GM23338 (cell line): ENCODE results near the gene NPC2. TPM values are rescaled to one million over a fixed set of nuclear protein-coding genes. Genes with fewer than 3 reads are reported as not detected.

Experiments
- ATAC-seq: fragments of 200-7000 bp; cut with Tn5 transposase; 3 replicates; pipeline ENCODE4 v1.9.1; 2020
- DNase-seq: peaks from one replicate; pipeline ENCODE4 v3.0.0-alpha.2; 2015; ENCODE audit warnings: low spot score
- H2AFZ ChIP-seq: fragments of 200-600 bp; sonication (generic); 2 replicates; pipeline ENCODE4 v1.8.0; 2016; ENCODE audit warnings: antibody characterized with exemption, mild to moderate bottlenecking, moderate library complexity
- H3F3A ChIP-seq: fragments of 200-600 bp; sonication (generic); replicated peaks from 2 replicates; pipeline ENCODE4 v1.8.0; 2017; ENCODE audit warnings: antibody characterized with exemption, mixed run types, low read depth
- H3K27ac ChIP-seq: fragments of 200-600 bp; sonication (generic); 2 replicates; pipeline ENCODE4 v1.6.1; 2016; ENCODE audit warnings: low read depth
- H3K27me3 ChIP-seq: fragments of 200-600 bp; sonication (generic); 2 replicates; pipeline ENCODE4 v1.8.0; 2016; ENCODE audit warnings: mild to moderate bottlenecking, mixed run types, moderate library complexity; ENCODE audit not compliant: insufficient read depth
- H3K36me3 ChIP-seq: fragments of 200-600 bp; sonication (generic); 2 replicates; pipeline ENCODE4 v1.8.0; 2016; ENCODE audit warnings: mild to moderate bottlenecking; ENCODE audit not compliant: insufficient read depth
- H3K4me1 ChIP-seq: fragments of 200-600 bp; sonication (generic); 2 replicates; pipeline ENCODE4 v1.8.0; 2016; ENCODE audit warnings: mild to moderate bottlenecking, moderate library complexity; ENCODE audit not compliant: insufficient read depth
- H3K4me2 ChIP-seq: fragments of 200-600 bp; sonication (generic); 2 replicates; pipeline ENCODE4 v1.7.1; 2017; ENCODE audit warnings: mixed run types
- H3K4me3 ChIP-seq: fragments of 200-600 bp; sonication (generic); 2 replicates; pipeline ENCODE4 v1.6.1; 2016; ENCODE audit warnings: mixed run types
- H3K79me2 ChIP-seq: fragments of 200-600 bp; sonication (generic); replicated peaks from 2 replicates; pipeline ENCODE4 v1.8.0; 2017; ENCODE audit warnings: mild to moderate bottlenecking; ENCODE audit not compliant: insufficient read depth
- H3K9me2 ChIP-seq: fragments of 200-600 bp; sonication (generic); 2 replicates; pipeline ENCODE4 v1.8.0; 2017; ENCODE audit not compliant: insufficient read depth
- H4K20me1 ChIP-seq: fragments of 200-600 bp; sonication (generic); replicated peaks from 2 replicates; pipeline ENCODE4 v1.8.0; 2017; ENCODE audit warnings: mild to moderate bottlenecking; ENCODE audit not compliant: insufficient read depth
- H3K27ac Mint-ChIP-seq: 2 replicates; pipeline ENCODE4 v1.8.0; 2020; ENCODE audit warnings: inconsistent platforms, mild to moderate bottlenecking, moderate library complexity, mixed read lengths
- H3K27me3 Mint-ChIP-seq: 3 replicates; pipeline ENCODE4 v1.8.0; 2022; ENCODE audit warnings: low read depth, mild to moderate bottlenecking, moderate library complexity, mixed read lengths, inconsistent platforms; ENCODE audit not compliant: insufficient read depth, poor library complexity
- H3K36me3 Mint-ChIP-seq: 3 replicates; pipeline ENCODE4 v1.8.0; 2021; ENCODE audit warnings: low read depth, mild to moderate bottlenecking, inconsistent platforms, moderate library complexity, mixed read lengths
- H3K4me1 Mint-ChIP-seq: 3 replicates; pipeline ENCODE4 v1.8.0; 2020; ENCODE audit warnings: mild to moderate bottlenecking, inconsistent platforms, mixed read lengths
- H3K4me3 Mint-ChIP-seq: 3 replicates; pipeline ENCODE4 v1.8.0; 2021; ENCODE audit warnings: moderate library complexity, mild to moderate bottlenecking, inconsistent platforms, mixed read lengths
- H3K9me3 Mint-ChIP-seq: 3 replicates; pipeline ENCODE4 v1.8.0; 2020; ENCODE audit warnings: moderate library complexity, mild to moderate bottlenecking, inconsistent platforms, mixed read lengths
- CREB1 ChIP-seq: fragments of 250-450 bp; sonication (Bioruptor Pico); IDR thresholded peaks from 2 replicates; pipeline ENCODE4 v1.5.0; 2020; ENCODE audit warnings: low read depth, mild to moderate bottlenecking, moderate library complexity
- CTCF ChIP-seq, 2 experiments: fragments of 200-600 bp in 1 of 2; sonication (generic) in 1 of 2; conservative IDR thresholded peaks; 2 replicates each; pipeline versions ENCODE4 v1.5.1 to v1.6.1; 2016 to 2017; ENCODE audit warnings: antibody characterized with exemption in 2 of 2, low read depth in 2 of 2, mild to moderate bottlenecking in 2 of 2, moderate library complexity in 1 of 2
- EZH2 ChIP-seq: fragments of 200-600 bp; sonication (generic); IDR thresholded peaks from one replicate; pipeline ENCODE4 v1.8.0; 2017; ENCODE audit warnings: antibody characterized with exemption, mild to moderate bottlenecking, low read depth; ENCODE audit not compliant: unreplicated experiment
- EZH2phosphoT487 ChIP-seq: fragments of 200-600 bp; sonication (generic); IDR thresholded peaks from one replicate; pipeline ENCODE4 v1.8.1; 2018; ENCODE audit warnings: antibody characterized with exemption; ENCODE audit not compliant: unreplicated experiment
- JUNB ChIP-seq: IDR thresholded peaks from one replicate; pipeline ENCODE4 v1.6.1; 2016; ENCODE audit warnings: antibody characterized with exemption; ENCODE audit not compliant: unreplicated experiment
- NANOG ChIP-seq: IDR thresholded peaks from 2 replicates; pipeline ENCODE4 v1.6.1; 2016; ENCODE audit warnings: antibody characterized with exemption, borderline replicate concordance
- POLR2AphosphoS5 ChIP-seq: IDR thresholded peaks from 2 replicates; pipeline ENCODE4 v1.6.1; 2016; ENCODE audit warnings: antibody characterized with exemption, low read depth
- REST ChIP-seq: IDR thresholded peaks from one replicate; pipeline ENCODE4 v1.6.1; 2018; ENCODE audit warnings: antibody characterized with exemption; ENCODE audit not compliant: unreplicated experiment
- STAT1 ChIP-seq: IDR thresholded peaks from one replicate; pipeline ENCODE4 v1.6.1; 2016; ENCODE audit warnings: antibody characterized with exemption; ENCODE audit not compliant: unreplicated experiment
- ZNF114 ChIP-seq: fragments of 250-450 bp; sonication (Bioruptor Pico); IDR thresholded peaks from 2 replicates; pipeline ENCODE4 v1.5.0; 2020; ENCODE audit warnings: mild to moderate bottlenecking, moderate library complexity
- ZNF331 ChIP-seq: fragments of 250-450 bp; sonication (Bioruptor Pico); IDR thresholded peaks from 2 replicates; pipeline ENCODE4 v1.5.0; 2020; ENCODE audit warnings: low read depth, mild to moderate bottlenecking, moderate library complexity
- ZNF462 ChIP-seq: fragments of 250-450 bp; sonication (Bioruptor Pico); IDR thresholded peaks from 2 replicates; pipeline ENCODE4 v1.5.0; 2020; ENCODE audit warnings: mild to moderate bottlenecking, moderate library complexity
- polyA plus RNA-seq: library from polyadenylated mRNA; unstranded; fragments of >200 nt; fragmentation: Nextera tagmentation; extraction: Ambion mirVana; gene quantifications from 2 replicates; pipeline ENCODE4 v1.2.1, GENCODE V29; 2016
- total RNA-seq: library from RNA; depleted of rRNA; stranded (reverse); fragments of >200 nt; shearing (Covaris generic); gene quantifications from 2 replicates; pipeline ENCODE4 v1.2.3, GENCODE V29; 2014
- TF ChIP-seq, protein P1 (sequence below): IDR thresholded peaks from 2 replicates; pipeline ENCODE4 v1.6.1; 2016; ENCODE audit warnings: antibody characterized with exemption

Gene NPC2
- total and polyA plus RNA-seq, 2 experiments from 2014 or later: 287 to 344 TPM

DNA sequence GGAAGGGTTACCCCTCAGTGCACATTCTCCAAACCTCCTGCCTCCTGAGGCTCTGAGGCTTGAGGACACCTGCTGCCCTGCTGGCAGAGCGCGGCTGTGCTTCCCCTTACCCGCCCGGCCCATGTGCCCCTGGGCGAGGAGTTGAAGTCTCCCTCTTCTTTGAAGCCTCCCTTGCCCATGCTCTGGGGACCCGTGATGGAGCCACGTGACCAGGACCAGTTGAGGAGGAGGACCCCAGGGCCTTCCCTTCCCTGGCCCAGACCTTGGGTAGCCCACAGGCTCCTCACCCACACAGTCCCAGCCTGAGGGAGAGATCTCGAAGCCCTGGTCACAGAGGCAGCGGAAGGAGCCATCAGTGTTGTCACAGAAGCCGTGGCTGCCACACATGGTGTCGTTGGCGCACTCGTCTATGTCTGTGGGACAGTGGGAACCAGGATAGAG lies 13.3 kb upstream of the NPC2 start:
- Mint-ChIP-seq H3K4me1 (peaks cover 39% of the 10 kb centered on the region), H3K27me3 (peaks cover 24% of the 10 kb centered on the region), H3K36me3 (no peaks in the 10 kb centered on the region), H3K9me3 (no peaks in the 10 kb centered on the region), H3K4me3 (no peak overlapping the region), H3K27ac (no peak overlapping the region)
- no peak overlapping the region for H3K27ac ChIP-seq
- no peaks in the 10 kb centered on the region for H4K20me1 ChIP-seq
- ATAC-seq (no peak), DNase-seq (no peak)
- TF ChIP-seq ZNF462 (CRISPR knock-in tag): no peak
- no peak for TF ChIP-seq JUNB
- no peak for TF ChIP-seq EZH2phosphoT487
- TF ChIP-seq ZNF114 (CRISPR knock-in tag): no peak
- TF ChIP-seq REST: no peak
- no peak for TF ChIP-seq NANOG
- TF ChIP-seq POLR2AphosphoS5: no peak
- TF ChIP-seq EZH2: no peak
- TF ChIP-seq STAT1: no peak
- no peak for TF ChIP-seq CTCF (conservative IDR thresholded peaks at IDR 0.05; ENCODE audit: low read depth in 2 of 2)
- TF ChIP-seq CREB1 (CRISPR knock-in tag): no peak
- no peak for TF ChIP-seq ZNF331 (CRISPR knock-in tag)
- TF ChIP-seq, protein P1, sequence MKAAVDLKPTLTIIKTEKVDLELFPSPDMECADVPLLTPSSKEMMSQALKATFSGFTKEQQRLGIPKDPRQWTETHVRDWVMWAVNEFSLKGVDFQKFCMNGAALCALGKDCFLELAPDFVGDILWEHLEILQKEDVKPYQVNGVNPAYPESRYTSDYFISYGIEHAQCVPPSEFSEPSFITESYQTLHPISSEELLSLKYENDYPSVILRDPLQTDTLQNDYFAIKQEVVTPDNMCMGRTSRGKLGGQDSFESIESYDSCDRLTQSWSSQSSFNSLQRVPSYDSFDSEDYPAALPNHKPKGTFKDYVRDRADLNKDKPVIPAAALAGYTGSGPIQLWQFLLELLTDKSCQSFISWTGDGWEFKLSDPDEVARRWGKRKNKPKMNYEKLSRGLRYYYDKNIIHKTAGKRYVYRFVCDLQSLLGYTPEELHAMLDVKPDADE: no peak
- H3K9me2 ChIP-seq: no peaks in the 10 kb centered on the region
- no peaks in the 10 kb centered on the region for H3K27me3 ChIP-seq
- H3K4me1 ChIP-seq: peaks cover 6% of the 10 kb centered on the region
- H3K4me2 ChIP-seq: no peak overlapping the region
- H3K79me2 ChIP-seq: no peaks in the 10 kb centered on the region
- H2AFZ ChIP-seq: no peak overlapping the region
- peaks cover 6% of the 10 kb centered on the region; the same call in 1 of the 2 replicates for H3F3A ChIP-seq
- no peak overlapping the region for H3K4me3 ChIP-seq
- no peaks in the 10 kb centered on the region for H3K36me3 ChIP-seq
